ENCODE results near the gene PDE4D.

GRCh38 chr5:59745415-59745863, 148.1 kb downstream of the PDE4D start:
- TF ChIP-seq, protein P1, sequence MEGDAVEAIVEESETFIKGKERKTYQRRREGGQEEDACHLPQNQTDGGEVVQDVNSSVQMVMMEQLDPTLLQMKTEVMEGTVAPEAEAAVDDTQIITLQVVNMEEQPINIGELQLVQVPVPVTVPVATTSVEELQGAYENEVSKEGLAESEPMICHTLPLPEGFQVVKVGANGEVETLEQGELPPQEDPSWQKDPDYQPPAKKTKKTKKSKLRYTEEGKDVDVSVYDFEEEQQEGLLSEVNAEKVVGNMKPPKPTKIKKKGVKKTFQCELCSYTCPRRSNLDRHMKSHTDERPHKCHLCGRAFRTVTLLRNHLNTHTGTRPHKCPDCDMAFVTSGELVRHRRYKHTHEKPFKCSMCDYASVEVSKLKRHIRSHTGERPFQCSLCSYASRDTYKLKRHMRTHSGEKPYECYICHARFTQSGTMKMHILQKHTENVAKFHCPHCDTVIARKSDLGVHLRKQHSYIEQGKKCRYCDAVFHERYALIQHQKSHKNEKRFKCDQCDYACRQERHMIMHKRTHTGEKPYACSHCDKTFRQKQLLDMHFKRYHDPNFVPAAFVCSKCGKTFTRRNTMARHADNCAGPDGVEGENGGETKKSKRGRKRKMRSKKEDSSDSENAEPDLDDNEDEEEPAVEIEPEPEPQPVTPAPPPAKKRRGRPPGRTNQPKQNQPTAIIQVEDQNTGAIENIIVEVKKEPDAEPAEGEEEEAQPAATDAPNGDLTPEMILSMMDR (IDR thresholded peaks at IDR 0.05): no peak
- TF ChIP-seq POLR2A (IDR thresholded peaks at IDR 0.05): no peak
